ENCODE data around the gene C16orf46.

The C16orf46 gene

GRCh38 chr16:81076566-81077075 lies 417 bp downstream of the C16orf46 start:
- no peak for DNase-seq (ENCODE audit: low read depth, low spot score)

- DNase-seq (ENCODE audit: low read depth, low spot score): peak; percentile 10
These were observed 3.3 kb downstream of the C16orf46 start for GRCh38 chr16:81073560-81074330.

- no peak for DNase-seq (ENCODE audit: low read depth, low spot score)
These were observed 5.2 kb downstream of the C16orf46 start for GRCh38 chr16:81071805-81072204.

GRCh38 chr16:81070979-81071378 lies 6.1 kb downstream of the C16orf46 start:
- DNase-seq (ENCODE audit: low read depth, low spot score): no peak

- no peak for DNase-seq (ENCODE audit: low read depth, low spot score)
These were observed 8.0 kb downstream of the C16orf46 start for GRCh38 chr16:81069063-81069462.

GRCh38 chr16:81067166-81067565 lies 9.9 kb downstream of the C16orf46 start:
- no peak for DNase-seq (ENCODE audit: low read depth, low spot score)

GRCh38 chr16:81066681-81067080 lies 10.4 kb downstream of the C16orf46 start:
- DNase-seq (ENCODE audit: low read depth, low spot score): no peak

GRCh38 chr16:81061871-81062608 lies 15.0 kb downstream of the C16orf46 start:
- no peak for DNase-seq (ENCODE audit: low read depth, low spot score)

GRCh38 chr16:81061307-81061640 lies 15.8 kb downstream of the C16orf46 start:
- DNase-seq (ENCODE audit: low read depth, low spot score): no peak

GRCh38 chr16:81060576-81061306 lies 16.3 kb downstream of the C16orf46 start:
- DNase-seq (ENCODE audit: low read depth, low spot score): no peak

GRCh38 chr16:81053761-81054160 lies 23.3 kb downstream of the C16orf46 start:
- DNase-seq (ENCODE audit: low read depth, low spot score): no peak

GRCh38 chr16:81042821-81043220 lies 34.2 kb downstream of the C16orf46 start:
- DNase-seq (ENCODE audit: low read depth, low spot score): no peak

GRCh38 chr16:81041696-81042095 lies 35.3 kb downstream of the C16orf46 start:
- peak; percentile 73 for DNase-seq (ENCODE audit: low read depth, low spot score)

- no peak for DNase-seq (ENCODE audit: low read depth, low spot score)
These were observed 36.2 kb downstream of the C16orf46 start for GRCh38 chr16:81040842-81041241.

- no peak for DNase-seq (ENCODE audit: low read depth, low spot score)
These were observed 36.9 kb downstream of the C16orf46 start for GRCh38 chr16:81040131-81040530.

GRCh38 chr16:81036751-81037350 lies 40.2 kb downstream of the C16orf46 start:
- DNase-seq (ENCODE audit: low read depth, low spot score): no peak

GRCh38 chr16:81035975-81036750 lies 40.9 kb downstream of the C16orf46 start:
- DNase-seq (ENCODE audit: low read depth, low spot score): peak; percentile 35

- DNase-seq (ENCODE audit: low read depth, low spot score): peak; percentile 96
These were observed 41.6 kb downstream of the C16orf46 start, which contains the start of gene ATMIN for GRCh38 chr16:81035398-81035974. TSS of gene ATMIN (plus strand) at chr16:81035842. CDS start at chr16:81035871, 29 bp downstream.

- DNase-seq (ENCODE audit: low read depth, low spot score): no peak
These were observed 47.0 kb downstream of the C16orf46 start for GRCh38 chr16:81029930-81030604.

GRCh38 chr16:81026429-81026828 lies 50.6 kb downstream of the C16orf46 start:
- no peak for DNase-seq (ENCODE audit: low read depth, low spot score)
